RCC 7860 (cell line): Measurements from ENCODE around the gene GPM6B.

Source experiments
- DNase-seq: peaks from one replicate; pipeline ENCODE4 v3.0.0-alpha.2; 2015; ENCODE audit warnings: low spot score
- FAIRE-seq: peaks from 2 replicates; lab custom pipeline; 2012; peaks lifted over from hg19 to GRCh38; lab: Jason Lieb, UNC

GPM6B gene

GRCh38 chrX:13816643-13817627 is at the start of gene GPM6B:
TSS of gene GPM6B (minus strand) at chrX:13817093. CDS start at chrX:13816904, 189 bp downstream.
- FAIRE-seq (no peak), DNase-seq (no peak)

GRCh38 chrX:13864264-13864663 is 47.4 kb upstream of the GPM6B start:
- DNase-seq (no peak), FAIRE-seq (no peak)

- no peak for FAIRE-seq
These were observed 46.4 kb upstream of the GPM6B start for GRCh38 chrX:13863324-13863723.

GRCh38 chrX:13859724-13860123 is 42.8 kb upstream of the GPM6B start:
- DNase-seq, result no peak
- FAIRE-seq, result no peak

More at GRCh38 chrX:13863324-13863723, 46.4 kb upstream of the GPM6B start:
- no peak for DNase-seq

- DNase-seq (no peak), FAIRE-seq (no peak)
These were observed 40.9 kb upstream of the GPM6B start for GRCh38 chrX:13857804-13858203.

- FAIRE-seq, result no peak
- no peak for DNase-seq
These were observed 39.0 kb upstream of the GPM6B start for GRCh38 chrX:13855689-13856450.

- no peak for FAIRE-seq
- DNase-seq, result no peak
These were observed 37.1 kb upstream of the GPM6B start for GRCh38 chrX:13854003-13854402.

- no peak for FAIRE-seq
- no peak for DNase-seq
These were observed 35.3 kb upstream of the GPM6B start for GRCh38 chrX:13852001-13852695.

GRCh38 chrX:13845721-13846378 is 29.0 kb upstream of the GPM6B start:
- FAIRE-seq (no peak), DNase-seq (no peak)

- DNase-seq (no peak), FAIRE-seq (no peak)
These were observed 26.3 kb upstream of the GPM6B start for GRCh38 chrX:13843150-13843721.

GRCh38 chrX:13840121-13840520 is 23.2 kb upstream of the GPM6B start:
- DNase-seq (no peak), FAIRE-seq (no peak)

- DNase-seq (no peak), FAIRE-seq (no peak)
These were observed 20.4 kb upstream of the GPM6B start for GRCh38 chrX:13837290-13837745.

GRCh38 chrX:13836575-13836974 is 19.7 kb upstream of the GPM6B start:
- no peak for FAIRE-seq
- DNase-seq, result no peak

- FAIRE-seq, result no peak
- DNase-seq, result no peak
These were observed 18.9 kb upstream of the GPM6B start for GRCh38 chrX:13835825-13836224.

- FAIRE-seq, result no peak
- DNase-seq, result no peak
These were observed 17.5 kb upstream of the GPM6B start for GRCh38 chrX:13834355-13834754.

GRCh38 chrX:13829983-13830382 is 13.1 kb upstream of the GPM6B start:
- FAIRE-seq (no peak), DNase-seq (no peak)

- no peak for DNase-seq
These were observed 11.5 kb upstream of the GPM6B start for GRCh38 chrX:13828392-13828791.

GRCh38 chrX:13827298-13828090 is 10.6 kb upstream of the GPM6B start:
- DNase-seq (no peak), FAIRE-seq (no peak)

More at GRCh38 chrX:13828392-13828791, 11.5 kb upstream of the GPM6B start:
- no peak for FAIRE-seq

- DNase-seq (no peak), FAIRE-seq (no peak)
These were observed 9.9 kb upstream of the GPM6B start for GRCh38 chrX:13826770-13827169.
